Renal cortical epithelial cell (primary cell): ENCODE data around the gene CNGB1. TPM values are rescaled to one million over a fixed set of nuclear protein-coding genes. Genes with fewer than 3 reads are reported as not detected.

ENCODE experiments used
- total RNA-seq: library from RNA; depleted of rRNA; stranded (reverse); fragments of >200 nt; gene quantifications from 2 replicates; pipeline ENCODE4 v1.2.3, GENCODE V29; 2014

The CNGB1 gene
- total RNA-seq, 1 donor from 2014 or later, result 0.60 TPM

Other genes with a start within 250 kb of the CNGB1 start
- gene KATNB1, start 235.4 kb downstream of the CNGB1 start, total RNA-seq, result 23.8 and 31.8 TPM in 2 replicates
- 160 and 445 TPM in 2 replicates for gene KIFC3, start 168.6 kb downstream of the CNGB1 start, total RNA-seq
- gene ZNF319, start 29.5 kb upstream of the CNGB1 start, total RNA-seq, result 3.8 and 30.2 TPM in 2 replicates
- 79.5 and 261 TPM in 2 replicates for gene USB1, start 30.3 kb upstream of the CNGB1 start, total RNA-seq
- gene MMP15, start 54.6 kb upstream of the CNGB1 start, total RNA-seq, result 68.6 and 72.1 TPM in 2 replicates
- 39.2 and 40.5 TPM in 2 replicates for gene CFAP20, start 158.3 kb upstream of the CNGB1 start, total RNA-seq
- gene CSNK2A2, start 227.0 kb upstream of the CNGB1 start, total RNA-seq, result 27.1 and 73.6 TPM in 2 replicates